HG03066 (cell line): Measurements from ENCODE around the gene CAPN11.
"Not testable (repeated sequence)": the region's sequence is repeated elsewhere in the genome, so short reads cannot be mapped to it uniquely, and the experiment has no call there.

ENCODE experiments used
- ATAC-seq: cut with Tn5 transposase; IDR thresholded peaks from one replicate; pipeline ENCODE4 v1.9.1; 2021; ENCODE audit warnings: low read depth; ENCODE audit not compliant: unreplicated experiment

Gene CAPN11

GRCh38 chr6:44224965-44225305 is 66.3 kb downstream of the CAPN11 start:
- no peak for ATAC-seq

- no peak for ATAC-seq
Observed at GRCh38 chr6:44225579-44226325, 67.1 kb downstream of the CAPN11 start.

GRCh38 chr6:44226368-44227147 is 67.9 kb downstream of the CAPN11 start:
- no peak for ATAC-seq

- ATAC-seq: no peak
Observed at GRCh38 chr6:44227148-44227793, 68.7 kb downstream of the CAPN11 start.

GRCh38 chr6:44228031-44228430 is 69.4 kb downstream of the CAPN11 start:
- no peak for ATAC-seq

DNA sequence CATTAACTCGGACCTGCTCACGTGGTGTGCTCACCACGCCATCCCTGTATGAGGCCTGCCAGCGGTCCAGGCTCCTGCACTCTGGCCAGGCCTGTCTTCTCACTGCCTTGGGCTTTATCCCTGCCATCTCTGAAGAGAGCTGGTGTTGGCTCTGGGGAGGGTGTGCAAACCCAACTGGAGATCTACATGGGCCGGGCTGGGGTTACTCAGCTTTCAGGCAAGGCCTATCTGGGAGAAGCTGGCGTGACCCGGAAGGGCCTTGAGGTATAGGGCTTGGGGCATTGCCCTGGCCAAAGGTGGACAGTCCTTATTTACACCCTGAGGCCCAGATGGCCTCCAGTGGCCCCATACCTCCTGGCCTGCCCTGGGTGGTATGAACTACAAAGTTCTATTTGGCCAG is 69.8 kb downstream of the CAPN11 start:
- ATAC-seq: no peak

GRCh38 chr6:44228836-44229235 is 70.2 kb downstream of the CAPN11 start:
- ATAC-seq: no peak

- ATAC-seq: no peak
Observed at GRCh38 chr6:44229376-44230033, 70.9 kb downstream of the CAPN11 start.

GRCh38 chr6:44230034-44230675 is 71.5 kb downstream of the CAPN11 start:
- no peak for ATAC-seq

DNA sequence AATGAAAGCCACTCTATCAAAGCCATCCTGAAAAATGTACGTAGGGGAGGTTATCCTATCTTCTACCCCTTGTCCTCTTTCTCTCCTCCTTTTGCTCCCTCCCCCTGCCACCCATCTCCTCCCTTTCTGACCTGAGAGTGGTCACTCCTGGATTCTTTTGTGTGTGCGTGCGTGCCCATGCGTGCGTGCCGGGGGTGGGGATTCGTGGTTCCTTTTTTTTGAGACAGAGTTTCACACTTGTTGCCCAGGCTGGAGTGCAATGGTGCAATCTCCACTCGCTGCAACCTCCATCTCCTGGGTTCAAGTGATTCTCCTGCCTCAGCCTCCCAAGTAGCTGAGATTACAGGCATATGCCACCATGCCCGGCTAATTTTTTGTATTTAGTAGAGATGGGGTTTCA is 72.8 kb downstream of the CAPN11 start:
- ATAC-seq: not testable (repeated sequence)

GRCh38 chr6:44232676-44233566 is 74.3 kb downstream of the CAPN11 start:
- ATAC-seq: no peak

DNA sequence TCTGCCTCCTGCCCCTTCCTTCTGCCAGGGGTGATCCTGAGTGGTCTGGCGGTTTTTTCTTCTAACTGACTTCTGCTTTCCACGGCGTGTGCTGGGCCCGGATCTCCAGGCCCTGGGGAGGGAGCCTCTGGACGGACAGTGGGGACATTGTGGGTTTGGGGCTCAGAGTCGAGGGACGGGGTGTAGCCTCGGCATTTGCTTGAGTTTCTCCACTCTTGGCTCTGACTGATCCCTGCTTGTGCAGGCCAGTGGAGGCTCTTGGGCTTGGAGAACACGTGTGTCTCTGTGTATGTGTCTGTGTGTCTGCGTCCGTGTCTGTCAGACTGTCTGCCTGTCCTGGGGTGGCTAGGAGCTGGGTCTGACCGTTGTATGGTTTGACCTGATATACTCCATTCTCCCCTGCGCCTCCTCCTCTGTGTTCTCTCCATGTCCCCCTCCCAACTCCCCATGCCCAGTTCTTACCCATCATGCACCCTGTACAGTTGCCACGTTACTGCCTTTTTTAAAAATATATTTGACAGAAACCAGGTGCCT is 75.0 kb downstream of the CAPN11 start:
- no peak for ATAC-seq
